ENCODE results near the gene EXOSC7. TPM values are rescaled to one million over a fixed set of nuclear protein-coding genes. Genes with fewer than 3 reads are reported as not detected.

EXOSC7 gene
- total RNA-seq (32.9 and 40.0 TPM in 2 replicates), polyA plus RNA-seq (25.5 and 33.7 TPM in 2 replicates), polyA minus RNA-seq (19.8 and 29.8 TPM in 2 replicates)
- total RNA-seq (2013), result 34.8 TPM

DNA sequence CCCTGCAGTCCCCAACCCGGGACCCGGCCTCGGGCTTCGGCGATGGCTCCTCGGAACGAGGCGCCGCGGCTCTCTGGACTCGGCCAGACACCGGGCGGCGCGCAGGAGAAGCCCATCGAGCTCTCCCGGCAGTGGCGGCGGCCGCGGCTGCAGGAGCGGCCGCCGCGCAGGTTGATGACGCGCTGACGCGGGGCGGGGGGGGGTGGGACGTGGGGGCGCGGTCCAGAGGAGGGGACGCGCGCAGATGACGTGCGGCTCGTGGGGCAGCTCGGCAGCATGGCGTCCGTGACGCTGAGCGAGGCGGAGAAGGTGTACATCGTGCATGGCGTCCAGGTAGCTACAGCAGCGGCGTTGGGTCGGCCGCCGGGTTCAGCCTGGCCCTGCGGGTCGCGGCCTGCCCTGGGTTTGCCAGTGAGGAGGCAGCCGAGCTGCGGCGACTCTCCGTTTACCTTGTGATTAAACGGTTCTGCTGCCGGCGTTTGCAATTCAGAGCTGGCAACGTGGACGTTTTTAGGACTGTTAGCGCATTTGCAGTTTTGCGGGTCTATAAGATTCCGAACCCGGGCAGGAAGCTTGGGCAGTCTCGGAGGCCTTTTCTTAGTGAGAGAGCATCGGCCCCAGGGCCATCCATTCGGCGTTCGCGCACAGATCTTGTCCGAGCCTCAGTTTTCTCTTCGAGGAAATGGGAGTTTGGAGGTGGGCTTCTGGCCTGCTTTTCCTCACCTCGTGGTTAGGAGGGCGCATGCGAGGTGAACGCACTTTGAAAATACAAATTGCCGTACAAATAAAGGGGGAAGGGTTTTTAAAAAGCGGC is at the start of gene EXOSC7, which contains the start of gene ZDHHC3:
Gene EXOSC7 (plus strand): TSS at position 243 of the 814 bp plus-strand sequence. CDS start 34 bp downstream, at position 277.
Gene ZDHHC3 (minus strand): TSS at position 173 of the 814 bp plus-strand sequence. CDS start 16,738 bp downstream, outside the sequence.
- peak within 1 kb of the TSS; percentile 100 for H2AFZ ChIP-seq (ENCODE audit: insufficient read depth, low read depth, low read length, poor library complexity, severe bottlenecking)
- peak; percentile 94 for ATAC-seq (ENCODE audit: low read depth)
- H3K79me2 ChIP-seq (ENCODE audit: control insufficient read depth, insufficient read depth, low read length), result peaks cover 87% of the 10 kb centered on the region
- TF ChIP-seq, protein P1, sequence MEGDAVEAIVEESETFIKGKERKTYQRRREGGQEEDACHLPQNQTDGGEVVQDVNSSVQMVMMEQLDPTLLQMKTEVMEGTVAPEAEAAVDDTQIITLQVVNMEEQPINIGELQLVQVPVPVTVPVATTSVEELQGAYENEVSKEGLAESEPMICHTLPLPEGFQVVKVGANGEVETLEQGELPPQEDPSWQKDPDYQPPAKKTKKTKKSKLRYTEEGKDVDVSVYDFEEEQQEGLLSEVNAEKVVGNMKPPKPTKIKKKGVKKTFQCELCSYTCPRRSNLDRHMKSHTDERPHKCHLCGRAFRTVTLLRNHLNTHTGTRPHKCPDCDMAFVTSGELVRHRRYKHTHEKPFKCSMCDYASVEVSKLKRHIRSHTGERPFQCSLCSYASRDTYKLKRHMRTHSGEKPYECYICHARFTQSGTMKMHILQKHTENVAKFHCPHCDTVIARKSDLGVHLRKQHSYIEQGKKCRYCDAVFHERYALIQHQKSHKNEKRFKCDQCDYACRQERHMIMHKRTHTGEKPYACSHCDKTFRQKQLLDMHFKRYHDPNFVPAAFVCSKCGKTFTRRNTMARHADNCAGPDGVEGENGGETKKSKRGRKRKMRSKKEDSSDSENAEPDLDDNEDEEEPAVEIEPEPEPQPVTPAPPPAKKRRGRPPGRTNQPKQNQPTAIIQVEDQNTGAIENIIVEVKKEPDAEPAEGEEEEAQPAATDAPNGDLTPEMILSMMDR (IDR thresholded peaks at IDR 0.05), result no peak
- TF ChIP-seq EZH2 (IDR thresholded peaks at IDR 0.05; ENCODE audit: borderline replicate concordance, insufficient read depth, low read depth, low read length, poor library complexity, severe bottlenecking), result no peak
- H3K27me3 ChIP-seq (replicated peaks in 1 of 4; ENCODE audit: control extremely low read depth in 1 of 4, control insufficient read depth in 3 of 4, insufficient read depth in 4 of 4, low read length in 3 of 4), result no peaks in the 10 kb centered on the region
- ChIA-PET POLR2A (interaction anchor here (0.6 to 1.1 kb wide), 3 partner anchors 9 to 638 kb away, joined by 4 to 5 read pairs (median 4); partner anchors contain the start of genes KIAA1143 and KIF15), CTCF (interaction anchor here (0.7 to 2.7 kb wide), 8 partner anchors 11 to 1018 kb away, joined by 3 to 8 read pairs (median 4); partner anchors contain the start of genes KIAA1143, KIF15 and TCAIM)
- H3K36me3 ChIP-seq (replicated peaks in 1 of 2; ENCODE audit: control extremely low read depth in 1 of 2, control insufficient read depth in 1 of 2, extremely low read depth in 1 of 2, insufficient read depth in 2 of 2, low read length in 1 of 2), result peaks cover 0 to 2% of the 10 kb centered on the region in 2 experiments
- peaks cover 8% of the 10 kb centered on the region for H4K20me1 ChIP-seq (ENCODE audit: control insufficient read depth, insufficient read depth, low read length, poor library complexity, severe bottlenecking)
- Mint-ChIP-seq H3K27me3 (no peaks in the 10 kb centered on the region), H3K9me3 (ENCODE audit: insufficient read depth) (no peaks in the 10 kb centered on the region), H3K4me1 (peaks cover 50% of the 10 kb centered on the region), H3K4me3 (peak within 1 kb of the TSS; percentile 93), H3K27ac (peak within 1 kb of the TSS; percentile 93)
- peak within 1 kb of the TSS; percentile 95 for H3K4me2 ChIP-seq (replicated peaks; ENCODE audit: low read depth, low read length, poor library complexity, severe bottlenecking)
- WGBS (ENCODE audit: insufficient coverage), result under 1% methylated on average over 80 of the region's 82 CpGs
- intact Hi-C loops (cut with micrococcal nuclease), result loop anchor here (1.0 to 5.0 kb wide), 4 partner anchors 115 to 1354 kb away; partner anchors contain the start of genes ANO10, KIAA1143, KIF15 and TMEM42
- H3K4me1 ChIP-seq (ENCODE audit: control insufficient read depth in 2 of 2, insufficient read depth in 2 of 2, low read length in 2 of 2), result peaks cover 25 to 27% of the 10 kb centered on the region in 2 donors
- H3K9me3 ChIP-seq (ENCODE audit: control extremely low read depth in 1 of 3, control insufficient read depth in 2 of 3, insufficient read depth in 1 of 3, low read length in 2 of 3), result no peaks in the 10 kb centered on the region
- peak within 1 kb of the TSS; percentile 85 to 98 (median 93) for H3K4me3 ChIP-seq (ENCODE audit: control extremely low read depth in 1 of 5, extremely low read depth in 1 of 5, insufficient read depth in 1 of 5, low read depth in 2 of 5, low read length in 4 of 5)
- peak within 1 kb of the TSS; percentile 79 to 80 for H3K27ac ChIP-seq (ENCODE audit: low read length in 2 of 2)
- DNase-seq, result peak; percentile 93
- peak within 1 kb of the TSS; percentile 95 for H3K9ac ChIP-seq (ENCODE audit: low read length)
